ENCODE data around the gene DNAH14. TPM values are rescaled to one million over a fixed set of nuclear protein-coding genes. Genes with fewer than 3 reads are reported as not detected.
"Not testable (repeated sequence)": the region's sequence is repeated elsewhere in the genome, so short reads cannot be mapped to it uniquely, and the experiment has no call there.

The DNAH14 gene
- total RNA-seq, result 100 to 1,000 TPM in 3 of 8 experiments, 10 to 100 TPM in 5; 19.3 to 153 (median 52.7) TPM

DNA sequence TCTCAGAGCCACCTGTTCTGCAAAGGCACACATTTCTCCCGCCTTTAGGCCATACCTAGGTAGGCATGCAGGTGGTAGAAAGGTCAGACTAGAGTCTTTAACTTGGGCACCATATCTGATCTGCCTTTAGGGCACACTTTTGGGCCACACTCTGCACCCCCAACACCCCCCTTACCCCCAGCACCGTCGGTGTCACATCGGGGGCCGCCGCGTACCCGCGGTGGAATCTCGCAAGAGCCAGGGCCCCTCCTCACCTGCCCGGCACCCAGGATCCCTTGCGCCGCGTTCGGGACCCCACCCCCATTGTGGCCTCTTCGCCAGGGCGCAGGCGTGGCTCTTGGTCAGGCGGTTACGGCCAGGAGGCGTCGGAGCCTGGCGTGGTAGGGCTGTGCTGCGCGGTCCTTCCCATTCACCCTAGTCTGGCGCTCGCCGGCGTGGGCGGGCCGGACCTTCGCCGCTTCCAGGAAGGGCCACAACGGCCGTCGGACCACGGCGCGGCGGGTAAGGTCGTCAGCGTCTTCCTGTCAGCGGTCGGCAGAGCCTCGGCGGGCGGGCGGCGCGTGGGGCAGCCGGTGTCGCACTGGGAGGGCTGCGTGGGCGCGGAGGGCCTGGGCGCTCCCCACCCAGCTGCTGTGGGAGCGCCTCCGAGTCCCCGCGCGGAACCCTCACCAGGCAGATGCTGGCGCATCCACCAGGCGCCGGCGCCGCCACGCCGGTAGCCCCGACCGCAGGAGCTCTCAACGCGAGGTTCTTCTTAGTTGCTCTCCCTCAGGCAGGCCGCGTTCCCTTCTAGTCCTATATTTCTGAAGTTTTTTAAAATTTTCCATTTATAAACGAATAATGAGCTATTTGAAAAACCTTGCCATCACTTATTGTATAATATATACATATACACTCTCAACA is at the start of gene DNAH14:
TSS of gene DNAH14 (plus strand) at position 341 of the 903 bp plus-strand sequence. CDS start 23,028 bp downstream, outside the sequence.
- Histone ChIP-seq H3K4me3 (peak within 1 kb of the TSS; percentile 52 to 85 (median 75)), H3K27ac (peak within 1 kb of the TSS; percentile 60 to 84), H3K4me1 (replicated peaks in 1 of 2) (peaks cover 5 to 6% of the 10 kb centered on the region in 2 donors)
- WGBS, 10 experiments, result 0 to 83% (median 5%) methylated on average over 1 to 18 of the region's 75 CpGs
- in situ Hi-C loops (cut with MboI; ENCODE audit: low pct_unique_long_range_greater_than_20kb in 2 of 9, low sequenced_read_pairs in 9 of 9, unreplicated experiment in 9 of 9), result loop anchor here in 1 of 9 experiments (10.0 kb wide), 1 partner anchor 415 kb away; no protein-coding TSS in a partner anchor
- ATAC-seq (replicated peaks in 6 of 8), result peak; percentile 98 to 99 (median 99)

- Histone ChIP-seq H3K4me1 (replicated peaks in 1 of 2) (peaks cover 36 to 37% of the 10 kb centered on the region in 2 donors), H3K4me3 (no peak overlapping the region), H3K27ac (no peak overlapping the region)
- in situ Hi-C loops (cut with MboI; ENCODE audit: low pct_unique_long_range_greater_than_20kb in 2 of 9, low sequenced_read_pairs in 9 of 9, unreplicated experiment in 9 of 9), result no loop called here
- 44 to 100% (median 50%) methylated on average over 1 to 8 of the region's 8 CpGs; no CpG with 5 or more reads in 1 of the 10 experiments for WGBS, 10 experiments
- peak; percentile 20 to 69 (median 56) for ATAC-seq (replicated peaks in 6 of 8)
These were observed 48.7 kb upstream of the DNAH14 start for GRCh38 chr1:224880593-224881307.

GRCh38 chr1:224881308-224881692 is 48.2 kb upstream of the DNAH14 start:
- peaks cover 36 to 37% of the 10 kb centered on the region in 2 donors for H3K4me1 ChIP-seq (replicated peaks in 1 of 2)
- WGBS, 10 experiments, result 54 to 100% (median 88%) methylated on average over 1 to 5 of the region's 5 CpGs; no CpG with 5 or more reads in 2 of the 10 experiments
- ATAC-seq (replicated peaks in 6 of 8); H3K4me3 ChIP-seq; in situ Hi-C loops (cut with MboI; ENCODE audit: low pct_unique_long_range_greater_than_20kb in 2 of 9, low sequenced_read_pairs in 9 of 9, unreplicated experiment in 9 of 9); H3K27ac ChIP-seq: not testable (repeated sequence)

GRCh38 chr1:224881762-224882211 is 47.7 kb upstream of the DNAH14 start:
- H3K27ac ChIP-seq, result no peak overlapping the region
- in situ Hi-C loops (cut with MboI; ENCODE audit: low pct_unique_long_range_greater_than_20kb in 2 of 9, low sequenced_read_pairs in 9 of 9, unreplicated experiment in 9 of 9), result no loop called here
- ATAC-seq (replicated peaks in 6 of 8), result peak in 1 of 8 experiments; percentile 42
- H3K4me3 ChIP-seq, result no peak overlapping the region
- peaks cover 36 to 37% of the 10 kb centered on the region in 2 donors for H3K4me1 ChIP-seq (replicated peaks in 1 of 2)

DNA sequence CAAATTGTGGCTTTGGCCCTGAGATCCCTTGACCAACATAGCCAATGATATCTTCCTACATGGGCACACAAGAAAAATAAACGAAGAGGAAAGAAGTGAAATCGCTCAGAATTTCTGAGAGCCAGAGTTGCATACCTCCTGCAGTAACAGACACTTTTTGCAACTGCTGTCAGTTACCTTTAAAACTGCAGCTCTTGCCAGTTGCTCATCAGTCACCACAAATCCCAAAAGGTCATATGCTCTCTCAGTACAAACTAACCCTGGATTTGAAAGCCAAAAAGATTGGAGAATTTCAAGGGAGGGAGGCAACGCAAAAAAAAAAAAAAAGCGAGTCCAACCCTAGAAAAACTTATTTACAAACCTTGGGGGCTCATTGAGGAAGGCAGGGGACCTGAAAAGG is 47.2 kb upstream of the DNAH14 start:
- 0 to 87% (median 68%) methylated on average over 1 to 4 of the region's 4 CpGs; no CpG with 5 or more reads in 1 of the 10 experiments for WGBS, 10 experiments
- peaks cover 36 to 37% of the 10 kb centered on the region in 2 donors for H3K4me1 ChIP-seq (replicated peaks in 1 of 2)
- no peak overlapping the region for H3K27ac ChIP-seq
- ATAC-seq (replicated peaks in 6 of 8), result no peak
- no peak overlapping the region for H3K4me3 ChIP-seq
- in situ Hi-C loops (cut with MboI; ENCODE audit: low pct_unique_long_range_greater_than_20kb in 2 of 9, low sequenced_read_pairs in 9 of 9, unreplicated experiment in 9 of 9), result no loop called here

GRCh38 chr1:224883091-224883490 is 46.4 kb upstream of the DNAH14 start:
- in situ Hi-C loops (cut with MboI; ENCODE audit: low pct_unique_long_range_greater_than_20kb in 2 of 9, low sequenced_read_pairs in 9 of 9, unreplicated experiment in 9 of 9), result no loop called here
- Histone ChIP-seq H3K4me3 (no peak overlapping the region), H3K4me1 (replicated peaks in 1 of 2) (peaks cover 36 to 37% of the 10 kb centered on the region in 2 donors), H3K27ac (no peak overlapping the region)
- no peak for ATAC-seq (replicated peaks in 6 of 8)
- 72 to 100% (median 88%) methylated on average over 1 to 2 of the region's 2 CpGs; no CpG with 5 or more reads in 1 of the 10 experiments for WGBS, 10 experiments

DNA sequence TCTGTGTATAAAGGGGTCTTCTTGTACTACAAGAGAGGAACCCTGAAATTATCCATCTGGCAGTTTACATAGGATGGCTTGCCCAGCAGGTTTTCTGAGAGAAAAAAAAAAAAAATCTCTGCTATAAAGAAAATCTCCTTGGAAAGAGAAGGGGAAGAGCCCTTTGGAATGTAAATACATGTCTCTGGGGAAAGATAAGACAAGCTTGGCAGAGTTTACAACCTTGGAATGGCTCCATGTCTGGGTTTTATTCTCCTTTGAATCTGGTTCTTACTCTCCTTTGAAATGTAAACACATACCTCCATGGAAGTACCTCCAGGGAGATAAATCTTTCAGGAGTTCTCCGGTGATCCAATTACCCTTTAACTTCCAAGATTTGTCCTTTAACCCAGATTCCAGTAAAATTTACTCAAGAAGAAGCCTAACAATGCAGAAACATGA is 45.1 kb upstream of the DNAH14 start:
- ATAC-seq (replicated peaks in 6 of 8), result no peak
- in situ Hi-C loops (cut with MboI; ENCODE audit: low pct_unique_long_range_greater_than_20kb in 2 of 9, low sequenced_read_pairs in 9 of 9, unreplicated experiment in 9 of 9), result no loop called here
- Histone ChIP-seq H3K27ac (peak overlapping the region in 1 of 2 donors; percentile 11), H3K4me3 (no peak overlapping the region), H3K4me1 (replicated peaks in 1 of 2) (peaks cover 30% of the 10 kb centered on the region in 2 donors)
- WGBS, 10 experiments, result 0 to 83% (median 19%) methylated on average over 1 of the region's 1 CpG; no CpG with 5 or more reads in 2 of the 10 experiments

DNA sequence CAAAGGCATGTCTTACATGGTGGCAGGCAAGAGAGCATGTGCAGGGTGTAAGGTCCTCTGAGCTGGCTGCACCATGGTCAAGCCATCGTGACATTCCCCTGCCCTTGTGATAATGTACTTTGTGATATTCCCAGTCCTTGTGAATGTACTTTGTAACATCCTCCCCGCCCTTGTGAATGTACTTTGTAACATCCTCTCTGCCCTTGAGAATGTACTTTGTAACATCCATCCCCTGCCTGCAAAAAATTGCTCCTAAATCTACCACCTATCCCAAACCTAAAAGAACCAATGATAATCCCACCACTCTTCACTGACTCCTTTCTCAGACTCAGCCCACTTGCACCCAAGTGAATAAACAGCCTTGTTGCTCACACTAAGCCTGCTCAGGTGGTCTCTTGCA is 44.1 kb upstream of the DNAH14 start:
- H3K4me3 ChIP-seq; ATAC-seq (replicated peaks in 6 of 8); in situ Hi-C loops (cut with MboI; ENCODE audit: low pct_unique_long_range_greater_than_20kb in 2 of 9, low sequenced_read_pairs in 9 of 9, unreplicated experiment in 9 of 9); H3K27ac ChIP-seq: not testable (repeated sequence)
- 30 to 100% (median 81%) methylated on average over 1 to 2 of the region's 2 CpGs; no CpG with 5 or more reads in 3 of the 10 experiments for WGBS, 10 experiments
- peaks cover 20% of the 10 kb centered on the region in 2 donors for H3K4me1 ChIP-seq (replicated peaks in 1 of 2)

DNA sequence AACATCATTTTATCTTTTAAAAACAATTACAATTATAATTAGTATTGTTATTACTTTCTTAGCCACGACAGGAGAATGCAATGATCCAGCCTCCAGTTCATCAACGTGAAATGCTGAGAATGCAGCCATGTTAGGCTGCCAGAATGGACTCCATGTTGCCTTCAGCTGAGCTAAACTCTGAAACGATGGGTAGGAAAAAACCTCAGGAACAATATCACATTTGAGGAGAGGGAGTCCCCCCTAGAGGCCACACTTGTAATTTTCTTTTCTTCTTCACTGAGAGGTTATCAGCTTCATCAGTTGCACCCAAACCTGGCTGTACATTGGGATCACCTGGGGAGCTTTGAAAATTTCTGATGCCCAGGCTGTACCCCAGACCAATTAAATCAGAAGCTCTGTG is 34.6 kb upstream of the DNAH14 start:
- Histone ChIP-seq H3K4me3 (no peak overlapping the region), H3K27ac (no peak overlapping the region), H3K4me1 (replicated peaks in 1 of 2) (no peaks in the 10 kb centered on the region)
- in situ Hi-C loops (cut with MboI; ENCODE audit: low pct_unique_long_range_greater_than_20kb in 2 of 9, low sequenced_read_pairs in 9 of 9, unreplicated experiment in 9 of 9), result no loop called here
- 0 to 37% (median 25%) methylated on average over 1 to 3 of the region's 3 CpGs; no CpG with 5 or more reads in 1 of the 10 experiments for WGBS, 10 experiments
- ATAC-seq (replicated peaks in 6 of 8), result peak in 1 of 8 experiments; percentile 55

DNA sequence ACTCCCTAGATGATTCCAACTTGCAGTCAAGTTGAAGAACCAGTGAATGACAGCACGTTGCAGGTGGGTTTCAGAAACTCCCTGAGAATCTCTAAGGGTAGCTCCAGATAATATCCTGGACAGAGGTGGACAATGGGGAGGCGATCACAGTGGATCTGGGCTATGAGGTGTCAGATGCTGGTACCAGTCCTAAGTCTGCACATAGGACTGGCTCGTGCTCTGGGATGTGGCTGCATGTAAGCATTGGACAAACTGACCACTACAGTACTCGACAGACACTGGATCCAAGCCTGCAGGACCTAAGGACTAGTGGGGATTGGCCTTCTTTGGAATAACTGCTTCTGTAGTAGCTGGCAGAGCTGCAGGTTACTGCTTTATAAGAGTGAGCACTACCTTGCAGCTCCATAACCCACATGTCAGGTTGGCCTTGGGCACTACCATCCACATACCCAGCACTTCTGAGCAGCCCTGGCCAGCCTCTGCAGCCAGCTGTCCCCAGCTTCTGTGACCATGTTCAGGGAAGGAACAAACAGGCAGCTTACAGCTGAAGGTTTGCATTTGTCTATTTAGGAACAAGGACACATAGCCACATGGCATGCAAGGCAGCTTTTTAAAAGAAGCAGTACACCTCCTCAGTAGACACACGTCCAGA is 33.2 kb upstream of the DNAH14 start:
- 42 to 83% (median 74%) methylated on average over 1 to 4 of the region's 5 CpGs; no CpG with 5 or more reads in 3 of the 10 experiments for WGBS, 10 experiments
- ATAC-seq (replicated peaks in 6 of 8), result no peak
- Histone ChIP-seq H3K4me1 (replicated peaks in 1 of 2) (no peaks in the 10 kb centered on the region), H3K4me3 (no peak overlapping the region), H3K27ac (no peak overlapping the region)
- in situ Hi-C loops (cut with MboI; ENCODE audit: low pct_unique_long_range_greater_than_20kb in 2 of 9, low sequenced_read_pairs in 9 of 9, unreplicated experiment in 9 of 9), result no loop called here

- 33 to 100% (median 85%) methylated on average over 1 of the region's 1 CpG; no CpG with 5 or more reads in 4 of the 10 experiments for WGBS, 10 experiments
- peak in 3 of 8 experiments; percentile 35 to 93 (median 87) for ATAC-seq (replicated peaks in 6 of 8)
- Histone ChIP-seq H3K4me1 (replicated peaks in 1 of 2) (no peaks in the 10 kb centered on the region), H3K4me3 (no peak overlapping the region), H3K27ac (no peak overlapping the region)
- in situ Hi-C loops (cut with MboI; ENCODE audit: low pct_unique_long_range_greater_than_20kb in 2 of 9, low sequenced_read_pairs in 9 of 9, unreplicated experiment in 9 of 9), result no loop called here
These were observed 31.7 kb upstream of the DNAH14 start for GRCh38 chr1:224897529-224898327.

DNA sequence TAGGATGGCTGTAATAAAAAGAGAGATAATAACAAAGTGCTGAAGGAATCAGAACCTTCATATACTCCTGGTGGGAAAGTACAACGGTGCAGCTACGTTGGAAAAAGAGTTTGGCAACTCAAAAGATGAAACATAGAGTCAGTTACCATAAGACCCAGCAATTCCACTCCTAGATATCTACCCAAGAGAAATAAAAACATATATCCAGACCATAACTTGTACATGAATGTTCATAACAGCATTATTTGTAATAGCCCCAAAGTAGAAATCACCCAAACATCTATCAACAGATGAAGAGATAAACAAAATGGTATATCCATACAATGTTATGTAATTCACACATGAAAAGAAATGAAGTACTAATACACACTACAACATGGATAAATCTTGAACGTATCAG is 30.5 kb upstream of the DNAH14 start:
- no peak for ATAC-seq (replicated peaks in 6 of 8)
- 29 to 94% (median 79%) methylated on average over 1 to 3 of the region's 3 CpGs for WGBS, 10 experiments
- H3K4me1 ChIP-seq (replicated peaks in 1 of 2), result no peaks in the 10 kb centered on the region

More for the DNA sequence above, 30.5 kb upstream of the DNAH14 start:
- no peak overlapping the region for H3K27ac ChIP-seq
- in situ Hi-C loops (cut with MboI; ENCODE audit: low pct_unique_long_range_greater_than_20kb in 2 of 9, low sequenced_read_pairs in 9 of 9, unreplicated experiment in 9 of 9), result no loop called here
- no peak overlapping the region for H3K4me3 ChIP-seq

Data from motor neuron (in vitro differentiated cells).